NB4 (cell line): ENCODE data around the gene TDP2.

Experiments
- MYC ChIP-seq: IDR thresholded peaks from 2 replicates; pipeline ENCODE4 v1.6.1; 2011; ENCODE audit warnings: low read depth, low read length
- POLR2A ChIP-seq: IDR thresholded peaks from 2 replicates; pipeline ENCODE4 v1.6.1; 2011; ENCODE audit warnings: mild to moderate bottlenecking; ENCODE audit not compliant: insufficient read length; ENCODE audit errors: extremely low read depth
- TF ChIP-seq, protein P1 (sequence below): IDR thresholded peaks from one replicate; pipeline ENCODE4 v1.5.1; 2012; ENCODE audit warnings: low read depth, low read length
- TF ChIP-seq, protein P2 (sequence below): IDR thresholded peaks from 2 replicates; pipeline ENCODE4 v1.6.1; 2011; ENCODE audit warnings: low read depth, low read length

DNA sequence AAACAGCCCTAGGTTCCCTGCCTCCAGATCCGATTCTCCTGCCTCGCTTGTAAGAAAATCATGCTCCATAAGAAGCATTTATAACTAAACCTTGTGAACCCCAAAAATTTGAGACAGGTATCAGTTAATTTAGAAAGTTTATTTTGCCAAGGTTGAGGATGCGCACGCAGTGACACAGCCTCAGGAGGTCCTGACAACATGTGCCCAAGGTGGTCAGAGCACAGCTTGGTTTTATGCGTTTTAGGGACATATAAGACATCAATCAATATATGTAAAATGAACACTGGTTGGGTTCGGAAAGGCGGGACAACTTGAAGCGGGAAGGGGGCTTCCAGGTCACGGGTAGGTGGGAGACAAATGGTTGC, 2.3 kb upstream of the TDP2 start:
- TF ChIP-seq POLR2A, result no peak
- TF ChIP-seq, protein P1, sequence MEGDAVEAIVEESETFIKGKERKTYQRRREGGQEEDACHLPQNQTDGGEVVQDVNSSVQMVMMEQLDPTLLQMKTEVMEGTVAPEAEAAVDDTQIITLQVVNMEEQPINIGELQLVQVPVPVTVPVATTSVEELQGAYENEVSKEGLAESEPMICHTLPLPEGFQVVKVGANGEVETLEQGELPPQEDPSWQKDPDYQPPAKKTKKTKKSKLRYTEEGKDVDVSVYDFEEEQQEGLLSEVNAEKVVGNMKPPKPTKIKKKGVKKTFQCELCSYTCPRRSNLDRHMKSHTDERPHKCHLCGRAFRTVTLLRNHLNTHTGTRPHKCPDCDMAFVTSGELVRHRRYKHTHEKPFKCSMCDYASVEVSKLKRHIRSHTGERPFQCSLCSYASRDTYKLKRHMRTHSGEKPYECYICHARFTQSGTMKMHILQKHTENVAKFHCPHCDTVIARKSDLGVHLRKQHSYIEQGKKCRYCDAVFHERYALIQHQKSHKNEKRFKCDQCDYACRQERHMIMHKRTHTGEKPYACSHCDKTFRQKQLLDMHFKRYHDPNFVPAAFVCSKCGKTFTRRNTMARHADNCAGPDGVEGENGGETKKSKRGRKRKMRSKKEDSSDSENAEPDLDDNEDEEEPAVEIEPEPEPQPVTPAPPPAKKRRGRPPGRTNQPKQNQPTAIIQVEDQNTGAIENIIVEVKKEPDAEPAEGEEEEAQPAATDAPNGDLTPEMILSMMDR, result no peak
- TF ChIP-seq, protein P2, sequence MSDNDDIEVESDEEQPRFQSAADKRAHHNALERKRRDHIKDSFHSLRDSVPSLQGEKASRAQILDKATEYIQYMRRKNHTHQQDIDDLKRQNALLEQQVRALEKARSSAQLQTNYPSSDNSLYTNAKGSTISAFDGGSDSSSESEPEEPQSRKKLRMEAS, result no peak
- no peak for TF ChIP-seq MYC
